ENCODE measurements around the gene NRP2.
A peak's percentile ranks its signal among the peaks of the same experiment; 100 is the strongest.

NRP2 gene

GRCh38 chr2:205687641-205687956 is 5.3 kb downstream of the NRP2 start:
- no peak for DNase-seq (ENCODE audit: low spot score)

- DNase-seq (ENCODE audit: low spot score) = no peak
Observed at GRCh38 chr2:205688417-205689200, 6.3 kb downstream of the NRP2 start.

DNA sequence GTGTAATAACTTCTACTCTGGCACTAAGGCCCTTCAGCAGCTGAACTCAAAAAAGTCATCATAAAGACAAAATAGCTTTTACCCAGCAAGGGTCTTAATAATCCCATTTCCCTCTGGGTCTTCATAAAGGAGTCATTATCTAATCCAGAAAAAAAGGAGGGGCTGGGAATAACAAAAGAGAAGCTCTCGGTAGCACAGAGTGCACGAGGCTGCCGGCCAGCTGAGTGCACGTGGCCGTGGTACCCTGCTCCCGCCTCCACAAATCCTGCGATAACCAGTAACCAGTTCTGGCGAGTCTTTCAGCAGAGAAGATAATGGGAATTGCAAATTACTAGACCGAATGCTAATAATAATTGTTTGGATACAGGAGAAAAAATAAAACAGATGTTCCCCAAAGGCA is 7.5 kb downstream of the NRP2 start:
- no peak for DNase-seq (ENCODE audit: low spot score)

GRCh38 chr2:205692104-205692503 is 9.8 kb downstream of the NRP2 start:
- peak; percentile 58 for DNase-seq (ENCODE audit: low spot score)

- no peak for DNase-seq (ENCODE audit: low spot score)
Observed at GRCh38 chr2:205694256-205694655, 12.0 kb downstream of the NRP2 start.

DNA sequence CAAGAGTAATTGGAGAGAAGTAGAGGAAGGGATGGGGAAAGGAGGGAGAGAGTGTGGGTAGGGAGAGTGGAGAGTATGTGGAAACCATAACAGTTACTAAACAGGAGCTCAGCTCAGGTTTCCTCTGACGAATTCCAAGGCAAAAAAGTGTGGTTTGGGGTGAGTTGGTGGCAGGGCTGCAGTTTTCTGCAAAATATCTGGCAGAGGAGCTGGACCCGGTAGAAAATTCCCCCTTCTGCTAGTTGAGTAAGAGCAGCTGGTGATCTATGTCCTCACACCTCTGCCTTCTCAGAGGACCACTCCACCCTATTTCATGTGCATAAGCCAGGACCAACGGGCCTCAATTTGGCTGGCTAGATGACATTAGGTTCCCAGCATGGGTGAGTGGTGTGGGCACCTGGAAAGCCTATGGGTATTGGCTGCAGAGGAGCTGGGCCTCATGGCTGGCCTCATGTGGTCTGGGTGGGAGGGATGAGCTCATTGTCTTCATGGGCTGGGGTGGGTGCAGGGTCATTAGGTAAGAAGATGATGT is 13.2 kb downstream of the NRP2 start:
- DNase-seq (ENCODE audit: low spot score) = peak; percentile 47

DNA sequence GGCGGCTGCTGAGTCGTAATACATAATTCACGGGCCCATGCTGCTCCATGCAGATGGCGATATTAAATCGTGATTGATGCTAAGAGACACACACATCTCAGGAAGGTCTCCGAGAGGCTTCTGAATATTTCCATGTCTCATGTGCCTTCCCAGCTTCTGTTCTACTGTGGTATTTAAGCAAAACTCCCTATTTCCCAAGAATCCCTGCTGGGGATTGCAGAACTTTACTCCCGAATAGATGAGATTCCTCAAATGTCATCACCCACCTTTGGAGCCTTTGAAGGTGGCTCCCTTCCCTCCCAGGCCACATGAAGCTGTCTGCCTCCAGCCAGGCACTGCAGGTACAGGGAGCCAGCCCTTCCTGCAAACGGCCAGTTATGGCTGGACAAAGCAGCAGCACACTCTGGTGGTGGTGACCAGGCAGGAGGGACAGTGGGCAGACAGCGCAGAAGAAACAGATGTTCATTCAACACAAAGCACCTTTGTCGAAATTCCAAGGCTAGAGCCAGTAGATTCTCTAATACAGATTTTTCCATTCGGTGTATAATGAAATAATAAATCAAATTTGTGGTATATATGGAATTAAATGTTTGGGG is 14.1 kb downstream of the NRP2 start:
- no peak for DNase-seq (ENCODE audit: low spot score)

DNA sequence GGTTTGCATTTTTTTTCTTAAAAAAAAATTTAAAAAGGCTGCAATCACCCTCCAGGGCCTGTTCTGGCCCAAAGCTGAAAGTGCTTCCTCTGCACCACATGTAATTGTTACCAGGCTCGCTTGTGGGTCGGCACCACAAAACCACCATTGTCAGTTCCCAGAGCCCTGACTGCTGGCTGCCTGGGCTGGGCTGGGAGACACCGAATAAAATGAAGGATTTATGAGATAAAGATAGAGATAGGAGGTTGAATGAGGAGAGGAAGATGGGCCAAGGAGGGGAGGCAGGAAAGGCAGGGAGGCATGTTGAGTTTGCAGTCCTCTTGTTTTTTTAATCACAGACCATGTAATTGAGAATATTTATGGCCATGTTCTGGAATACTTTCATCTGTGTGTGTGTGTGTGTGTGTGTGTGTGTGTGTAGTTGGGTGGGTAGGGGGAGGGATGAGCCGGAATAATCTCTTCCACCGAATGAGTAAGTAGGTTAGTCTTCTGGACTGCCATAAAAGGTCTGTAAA is 14.7 kb downstream of the NRP2 start:
- no peak for DNase-seq (ENCODE audit: low spot score)

GRCh38 chr2:205698286-205699268 is 16.3 kb downstream of the NRP2 start:
- no peak for DNase-seq (ENCODE audit: low spot score)

DNA sequence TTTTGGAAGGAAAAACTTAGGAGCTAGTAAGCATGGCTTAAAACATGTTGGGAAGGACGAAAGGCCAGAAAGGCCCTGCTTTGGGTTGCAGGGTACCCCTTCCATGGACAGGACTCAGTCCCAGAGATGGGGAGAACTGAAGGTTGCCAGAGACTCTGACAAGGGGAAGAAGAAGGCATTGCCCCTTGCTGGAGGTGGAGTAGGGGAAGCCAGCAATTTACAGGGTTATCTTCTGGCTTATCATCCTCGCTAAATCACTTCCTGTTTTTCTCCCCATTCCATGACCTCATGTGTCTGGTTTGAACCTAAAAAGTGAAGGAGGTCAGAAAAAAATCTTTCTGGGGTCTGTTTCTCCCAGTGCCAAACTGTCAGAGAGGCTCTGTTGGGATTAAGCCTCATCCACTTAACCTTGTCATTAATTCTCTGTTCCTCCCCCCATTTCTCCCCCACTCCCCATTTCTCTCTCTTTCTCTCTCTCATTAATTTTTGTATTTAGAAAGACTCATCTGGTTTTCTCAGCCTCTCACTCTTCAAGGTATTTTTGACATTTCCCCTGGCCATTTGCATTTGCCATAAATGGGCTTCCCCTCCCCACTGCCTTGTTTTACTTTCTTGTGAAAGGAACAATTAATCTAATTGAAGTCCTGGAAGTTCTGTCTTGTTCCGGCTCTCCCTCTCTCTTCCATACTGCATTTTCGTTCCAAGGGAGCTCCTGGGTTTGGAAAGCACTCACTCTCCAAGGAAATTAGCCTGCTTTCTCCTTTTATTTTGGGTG is 17.4 kb downstream of the NRP2 start:
- no peak for DNase-seq (ENCODE audit: low spot score)

DNA sequence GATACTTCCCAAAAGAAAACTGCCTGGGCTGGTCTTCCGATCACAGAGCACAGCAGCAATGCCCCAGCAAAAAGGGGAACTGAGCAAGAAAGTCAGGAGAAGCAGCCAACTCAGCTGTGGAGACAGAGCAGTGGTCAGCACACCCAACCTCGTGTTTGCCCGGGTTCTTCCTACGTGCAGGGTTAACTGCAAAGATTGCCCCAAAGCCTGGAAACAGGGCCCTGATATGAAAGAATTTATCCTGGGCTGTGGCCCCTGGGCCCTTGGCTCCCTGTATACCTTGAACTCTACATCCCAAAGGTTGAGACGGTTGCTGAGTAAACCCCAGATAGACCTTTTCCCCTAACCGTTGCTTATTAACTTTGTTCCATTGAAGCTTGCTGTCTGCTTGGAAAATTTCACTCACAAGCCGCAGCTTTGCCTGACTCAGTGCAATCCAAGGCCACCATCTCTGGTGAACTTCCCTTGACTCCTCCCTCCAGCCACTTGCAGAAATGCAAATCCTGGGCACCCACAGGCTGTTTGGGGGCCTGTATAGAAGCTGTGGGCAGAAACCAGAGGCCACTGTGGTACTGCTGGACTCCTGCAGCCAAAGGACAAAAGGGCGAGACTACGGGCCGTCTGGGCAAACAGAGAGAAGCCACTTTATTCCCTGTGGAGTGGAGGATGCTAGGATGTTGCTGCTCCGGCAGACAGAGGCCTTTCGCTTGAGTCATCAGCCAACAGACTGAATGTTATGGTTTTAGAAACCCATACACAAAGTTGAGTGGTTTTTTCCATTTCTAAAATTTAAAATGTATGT is 18.2 kb downstream of the NRP2 start:
- peak; percentile 78 for DNase-seq (ENCODE audit: low spot score)

DNA sequence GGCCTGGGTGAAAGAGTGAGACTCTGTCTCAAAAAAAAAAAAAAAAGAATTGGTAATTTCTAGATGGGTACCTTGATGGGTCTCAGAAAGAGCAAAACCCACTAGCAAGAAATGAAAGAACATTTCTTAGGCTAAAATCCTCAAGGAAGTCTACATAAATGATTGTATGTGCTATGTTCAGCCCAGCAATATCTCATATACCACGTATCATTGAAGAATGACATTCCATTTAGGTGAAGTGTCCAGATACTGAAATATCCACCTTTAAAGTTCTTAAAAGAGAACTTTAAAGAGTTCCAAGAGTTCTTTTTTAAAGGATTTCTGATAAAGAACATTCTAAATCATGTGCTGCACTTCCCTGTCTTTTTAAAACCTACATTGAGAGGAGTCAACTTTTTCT is 19.2 kb downstream of the NRP2 start:
- DNase-seq (ENCODE audit: low spot score) = no peak

DNA sequence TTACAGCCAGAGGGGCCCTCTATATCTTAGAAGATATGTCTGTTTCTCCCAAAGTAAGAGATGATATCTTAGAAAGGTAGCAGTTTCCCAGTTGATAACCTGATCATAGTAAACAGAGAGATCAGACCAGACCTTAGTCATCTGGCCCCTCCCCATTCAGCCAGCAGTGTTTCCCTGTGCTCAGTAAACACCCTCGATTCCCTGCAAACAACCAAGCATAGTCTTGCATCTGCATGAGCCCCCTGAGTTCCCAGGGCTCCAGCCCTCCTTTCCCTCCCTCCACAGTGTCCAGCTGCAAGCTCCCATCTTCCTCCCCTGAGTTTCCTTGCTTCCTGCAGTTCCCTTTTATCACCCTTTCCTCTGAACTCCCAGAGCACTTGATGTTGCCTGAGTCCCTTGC is 20.3 kb downstream of the NRP2 start:
- no peak for DNase-seq (ENCODE audit: low spot score)

DNA sequence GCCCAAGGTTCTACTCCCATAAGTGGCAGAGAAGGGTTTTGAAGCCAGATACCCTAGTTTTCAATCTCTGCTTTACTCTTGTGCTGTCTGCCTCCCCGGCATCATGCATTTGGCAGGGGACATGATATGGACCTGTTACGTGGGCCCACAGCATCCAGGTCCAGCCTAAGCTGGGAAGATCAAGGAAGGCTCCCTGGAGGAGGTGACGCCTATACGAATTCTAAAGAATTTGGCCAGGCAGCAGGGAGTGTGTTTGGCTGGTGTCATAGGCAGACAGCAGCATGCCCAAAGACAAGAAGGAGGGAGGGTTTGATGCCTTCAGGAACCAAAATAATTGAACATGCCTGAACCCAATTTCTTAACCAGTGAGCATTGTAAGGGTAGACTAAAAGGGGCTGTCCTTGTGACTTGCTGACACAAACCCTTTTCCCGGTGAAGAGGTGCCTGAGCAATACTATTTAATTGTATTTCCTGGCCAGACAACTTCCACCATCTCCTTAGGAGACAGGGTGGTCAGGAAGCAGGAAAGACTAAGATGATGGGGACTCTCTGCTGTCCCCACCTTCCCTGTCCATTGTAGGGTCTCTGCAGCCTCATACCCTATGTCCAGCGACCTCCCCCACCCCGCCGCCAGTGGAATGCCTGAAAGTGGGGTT is 21.3 kb downstream of the NRP2 start:
- DNase-seq (ENCODE audit: low spot score) = no peak

DNA sequence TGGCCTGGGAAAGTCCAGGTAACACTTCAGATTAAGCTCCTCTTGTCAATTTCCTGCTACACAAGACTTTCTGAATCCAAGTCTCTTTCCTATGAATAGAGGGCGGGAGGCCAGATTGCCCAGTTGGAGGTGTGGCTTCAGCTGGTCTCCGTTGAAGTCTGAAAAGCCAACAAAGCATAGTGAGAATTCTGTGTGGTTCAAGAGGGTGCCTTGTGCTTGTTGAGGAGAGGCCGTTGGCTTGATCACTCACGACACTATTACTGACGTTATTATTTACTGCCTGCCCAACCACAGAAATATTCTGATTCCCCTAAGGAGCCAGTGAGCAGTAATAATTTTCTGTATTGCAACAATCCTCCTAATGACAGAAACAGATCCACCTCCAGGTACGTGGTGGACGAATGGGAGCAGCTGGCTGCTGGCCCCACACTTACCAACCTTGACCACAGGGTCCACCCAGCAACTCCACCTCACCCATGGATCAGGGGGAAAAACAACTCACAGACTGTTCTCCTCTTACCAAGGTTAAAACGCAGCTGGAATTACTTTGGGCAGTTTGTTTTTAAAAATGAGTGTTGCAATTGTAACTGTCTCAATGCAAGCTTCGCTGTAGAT is 21.9 kb downstream of the NRP2 start:
- DNase-seq (ENCODE audit: low spot score) = no peak

- no peak for DNase-seq (ENCODE audit: low spot score)
Observed at GRCh38 chr2:205705511-205706349, 23.4 kb downstream of the NRP2 start.

DNA sequence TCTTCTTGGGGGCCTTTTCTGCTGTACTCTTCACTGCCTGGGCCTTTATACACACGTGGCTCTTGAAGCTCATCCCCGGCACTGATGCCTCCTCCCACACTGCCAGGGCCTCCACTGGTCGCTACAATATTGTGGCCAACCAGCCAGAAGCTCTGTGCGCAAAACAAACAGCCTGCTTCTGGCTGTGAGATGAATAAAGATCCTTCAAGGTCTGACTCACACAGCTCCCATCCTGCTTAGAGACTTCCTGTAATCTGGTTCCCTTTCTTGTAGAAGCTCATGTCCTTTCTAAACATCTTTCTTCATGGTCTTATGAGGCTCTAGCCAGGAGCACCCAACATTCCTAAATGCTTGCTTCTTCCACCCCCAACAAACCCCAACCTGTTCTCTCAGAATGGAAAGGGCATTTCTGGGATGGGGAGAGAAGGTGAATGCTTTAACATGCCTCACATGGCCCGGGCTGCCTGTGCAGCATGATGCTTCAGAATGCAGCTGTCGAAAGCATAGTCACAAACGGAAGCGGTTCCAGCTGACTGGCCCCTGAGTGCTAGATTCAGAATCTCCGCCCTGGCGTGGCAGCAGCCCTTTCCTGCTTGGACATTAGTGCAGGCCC is 24.6 kb downstream of the NRP2 start:
- peak; percentile 78 for DNase-seq (ENCODE audit: low spot score)

DNA sequence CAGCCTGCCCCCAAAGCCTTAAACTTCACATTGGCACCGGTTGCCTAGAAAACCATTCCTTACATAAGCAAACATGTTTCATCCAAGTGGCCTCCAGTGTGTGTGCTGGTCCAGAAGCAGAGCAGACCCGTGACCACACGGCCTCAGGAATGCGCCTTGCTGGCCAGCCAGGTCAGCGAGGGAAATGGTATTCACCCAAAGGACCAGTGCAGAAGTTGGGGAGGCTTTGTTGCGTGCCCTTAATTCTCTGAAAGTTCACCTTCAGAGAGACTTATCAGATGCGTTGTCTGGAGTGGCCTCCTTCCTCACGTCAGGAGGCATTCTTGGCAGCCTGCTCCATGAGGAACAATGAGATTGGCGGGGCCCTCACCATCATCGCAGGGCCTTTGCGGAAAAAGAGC is 25.9 kb downstream of the NRP2 start:
- no peak for DNase-seq (ENCODE audit: low spot score)

All from AG08395 (cell line).